SK-N-MC (cell line): Measurements from ENCODE around the gene CLIP2.

Experiments used
- EZH2 ChIP-seq: fragments of 200-600 bp; sonication (generic); IDR thresholded peaks from one replicate; pipeline ENCODE4 v1.6.1; 2017; ENCODE audit warnings: antibody characterized with exemption
- FOXP2 ChIP-seq: optimal IDR thresholded peaks from 2 replicates; pipeline ENCODE3; 2011; ENCODE audit warnings: mild to moderate bottlenecking, moderate library complexity; ENCODE audit not compliant: insufficient read depth; ENCODE audit errors: extremely low read length, control extremely low read depth
- POLR2AphosphoS5 ChIP-seq: IDR thresholded peaks from 2 replicates; pipeline ENCODE4 v1.6.1; 2012; ENCODE audit warnings: mild to moderate bottlenecking, low read depth, low read length, borderline replicate concordance

GRCh38 chr7:74324531-74325209 lies 35.5 kb downstream of the CLIP2 start:
- TF ChIP-seq POLR2AphosphoS5 (no peak), EZH2 (no peak), FOXP2 (no peak)
